ENCODE data around the gene SLC2A9. TPM values are rescaled to one million over a fixed set of nuclear protein-coding genes. Genes with fewer than 3 reads are reported as not detected.

The SLC2A9 gene
- total and polyA plus RNA-seq, 2 of the 8 experiments (the other 6 are each of a cell fraction or from before 2014, with no cell fraction given): 0.20 to 0.26 TPM

- Histone ChIP-seq H3K4me3 (ENCODE audit: extremely low read depth in 1 of 4, insufficient read depth in 2 of 4, low read depth in 3 of 4, low read length in 4 of 4) (no peak overlapping the region), H3K56ac (replicated peaks; ENCODE audit: insufficient read length, low read depth, low read length) (no peak overlapping the region), H2AK5ac (ENCODE audit: low read depth, low read length) (no peak overlapping the region), H3K79me1 (ENCODE audit: low read depth, low read length) (no peaks in the 10 kb centered on the region), H3K9ac (replicated peaks in 1 of 4; ENCODE audit: extremely low read depth in 1 of 4, low read depth in 3 of 4, low read length in 3 of 4) (no peak overlapping the region), H3K9me3 (ENCODE audit: insufficient read depth in 2 of 2, low read depth in 1 of 2, low read length in 1 of 2) (no peaks in the 10 kb centered on the region; a peak in 1 of 4 replicates), H2BK120ac (replicated peaks; ENCODE audit: low read depth, low read length) (no peak overlapping the region), H2BK12ac (ENCODE audit: low read depth, low read length) (no peak overlapping the region), H3K27ac (ENCODE audit: low read depth, low read length) (no peak overlapping the region), H4K8ac (ENCODE audit: extremely low read depth, insufficient read depth, low read length) (no peak overlapping the region), H3K23me2 (ENCODE audit: low read depth, low read length) (no peaks in the 10 kb centered on the region), H4K20me1 (replicated peaks in 1 of 2; ENCODE audit: control insufficient read depth in 1 of 2, insufficient read depth in 2 of 2, low read length in 2 of 2) (no peaks in the 10 kb centered on the region), H4K5ac (ENCODE audit: insufficient read length, low read depth, low read length) (no peak overlapping the region), H3K27me3 (replicated peaks in 1 of 4; ENCODE audit: control insufficient read depth in 3 of 4, extremely low read depth in 1 of 4, insufficient read depth in 3 of 4, low read length in 3 of 4) (no peaks in the 10 kb centered on the region), H3K18ac (ENCODE audit: extremely low read depth, low read length) (no peak overlapping the region), H2AFZ (ENCODE audit: low read length) (no peak overlapping the region), H3K79me2 (ENCODE audit: control insufficient read depth in 1 of 2, insufficient read depth in 2 of 2, low read length in 2 of 2) (no peaks in the 10 kb centered on the region), H4K91ac (replicated peaks; ENCODE audit: insufficient read length, low read length) (no peak overlapping the region), H3K14ac (ENCODE audit: insufficient read length) (no peak overlapping the region), H2BK5ac (ENCODE audit: low read depth, low read length) (no peak overlapping the region), H3K4me1 (replicated peaks in 1 of 4; ENCODE audit: control insufficient read depth in 3 of 4, insufficient read depth in 4 of 4, low read length in 3 of 4) (no peaks in the 10 kb centered on the region), H3K4me2 (ENCODE audit: insufficient read depth in 1 of 2, low read depth in 2 of 2, low read length in 2 of 2) (no peak overlapping the region), H3K4ac (replicated peaks; ENCODE audit: insufficient read length, low read depth, low read length) (no peak overlapping the region), H3K36me3 (ENCODE audit: control insufficient read depth in 2 of 4, insufficient read depth in 4 of 4, low read length in 3 of 4) (no peaks in the 10 kb centered on the region), H3K23ac (ENCODE audit: insufficient read length) (no peak overlapping the region), H2BK15ac (ENCODE audit: low read length) (no peak overlapping the region), H2BK20ac (ENCODE audit: low read length) (no peak overlapping the region)
- WGBS, 2 experiments (ENCODE audit: extremely low coverage in 1 of 2, insufficient coverage in 1 of 2, insufficient read length in 1 of 2, insufficient replicate concordance in 2 of 2, low coverage in 1 of 2, low lambda C conversion rate in 2 of 2, missing lambda C conversion rate in 1 of 2): 91% methylated on average over 2 of the region's 2 CpGs; no CpG with 5 or more reads in 1 of the 2 experiments
- FAIRE-seq (no peak), DNase-seq (ENCODE audit: low read depth in 1 of 2, low spot score in 2 of 2) (no peak)
- ChIA-PET POLR2A (ENCODE audit: partially characterized antibody) (no interaction called here), CTCF (ENCODE audit: partially characterized antibody) (interaction anchor here (0.8 to 2.8 kb wide), 3 partner anchors 10 to 25 kb away, joined by 4 to 10 read pairs (median 6); no protein-coding TSS in a partner anchor)
Observed at GRCh38 chr4:9988933-9989332, 32.4 kb downstream of the SLC2A9 start.
